GM18526 (cell line): ENCODE data around the gene PIK3CB.

Experiments used
- POLR2A ChIP-seq: IDR thresholded peaks from 3 replicates; pipeline ENCODE4 v1.6.1; 2011; ENCODE audit not compliant: insufficient read length; ENCODE audit errors: extremely low read depth

Gene PIK3CB

DNA sequence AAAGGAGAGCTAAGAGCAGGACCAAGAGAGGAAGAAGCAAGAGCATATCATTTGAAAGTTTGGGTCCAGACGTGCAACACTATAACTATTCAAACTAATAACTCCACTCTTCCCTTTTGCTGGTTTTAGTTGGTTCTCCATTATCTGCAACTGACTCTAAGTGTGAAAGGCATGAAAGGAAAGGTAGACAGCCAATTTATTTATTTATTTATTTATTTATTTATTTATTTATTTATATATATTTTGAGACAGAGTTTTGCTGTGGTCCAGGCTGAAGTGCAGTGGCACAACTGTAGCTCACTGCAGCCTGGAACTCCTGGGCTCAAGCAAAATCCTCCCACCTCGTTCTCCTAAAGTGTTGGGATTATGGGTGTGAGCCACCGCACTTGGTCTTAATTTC, 22.1 kb upstream of the PIK3CB start:
- TF ChIP-seq POLR2A: no peak

GRCh38 chr3:138854940-138855339, 20.2 kb upstream of the PIK3CB start:
- TF ChIP-seq POLR2A: no peak

DNA sequence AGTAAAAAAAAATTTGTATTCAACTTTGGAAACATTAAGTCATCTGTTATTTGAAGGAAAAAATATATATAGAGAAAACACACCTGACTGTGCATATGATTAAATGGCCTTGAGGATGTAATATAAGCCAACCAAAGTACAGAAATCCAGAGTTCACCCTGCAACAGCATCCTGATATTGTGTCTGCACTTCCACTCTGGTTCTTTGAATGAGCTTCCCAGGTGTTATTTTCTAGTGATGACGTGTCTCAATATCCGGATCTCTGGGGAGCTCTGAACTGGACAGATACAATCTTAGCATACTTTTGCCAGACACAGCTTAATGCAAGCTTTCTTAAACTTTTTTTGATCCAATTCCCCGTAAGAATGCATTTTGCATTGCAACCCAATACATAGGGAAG, 19.5 kb upstream of the PIK3CB start:
- no peak for TF ChIP-seq POLR2A

- no peak for TF ChIP-seq POLR2A
Measured at GRCh38 chr3:138850151-138850550, 15.4 kb upstream of the PIK3CB start.

- TF ChIP-seq POLR2A: no peak
Measured at GRCh38 chr3:138849222-138849940, 14.7 kb upstream of the PIK3CB start.

GRCh38 chr3:138848696-138849095, 14.0 kb upstream of the PIK3CB start:
- TF ChIP-seq POLR2A: no peak

DNA sequence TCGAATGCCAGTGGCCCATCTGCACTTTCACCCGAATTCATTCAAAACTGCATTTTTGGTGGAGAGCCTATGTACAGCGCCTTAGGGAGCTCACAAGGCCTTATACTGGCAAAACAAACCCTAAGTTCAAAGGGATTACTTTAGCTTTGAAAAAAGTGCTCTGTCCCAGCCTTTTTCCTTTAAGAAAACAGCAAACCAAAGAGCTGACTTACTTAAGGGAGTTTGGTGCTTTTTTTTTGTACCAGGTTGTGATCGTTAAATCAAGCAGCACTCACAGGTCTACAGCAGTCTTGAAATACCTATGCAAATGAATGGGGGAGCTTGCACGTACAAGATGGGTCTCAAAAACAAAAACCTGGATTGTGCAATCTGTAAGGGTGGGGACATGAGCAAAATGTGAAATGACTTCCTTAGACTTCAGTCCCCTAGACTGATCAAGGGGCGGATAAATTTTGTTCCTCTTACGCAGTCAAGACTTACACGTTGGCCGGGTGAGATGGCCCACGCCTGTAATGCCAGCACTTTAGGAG, 11.6 kb upstream of the PIK3CB start:
- TF ChIP-seq POLR2A: no peak

DNA sequence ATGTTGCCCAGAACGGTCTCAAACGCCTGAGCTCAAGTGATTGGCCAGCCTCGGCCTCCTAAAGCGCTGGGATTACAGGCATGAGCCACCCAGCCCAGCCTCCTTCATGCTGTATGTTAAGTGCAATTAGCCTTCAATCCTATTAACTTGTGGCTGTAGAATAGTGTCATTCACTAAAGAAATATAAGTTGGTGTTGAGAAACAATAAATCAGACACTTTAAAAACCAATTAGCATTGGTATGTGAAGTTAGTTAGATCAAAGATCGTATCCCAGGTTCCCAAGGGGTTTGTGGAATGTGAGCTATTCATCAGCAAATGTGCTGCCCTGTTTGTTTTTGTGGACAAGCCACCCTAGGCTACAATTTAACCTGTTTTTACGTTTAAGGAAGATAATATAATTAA, 11.0 kb upstream of the PIK3CB start:
- no peak for TF ChIP-seq POLR2A

GRCh38 chr3:138845181-138845601, 10.5 kb upstream of the PIK3CB start:
- no peak for TF ChIP-seq POLR2A

DNA sequence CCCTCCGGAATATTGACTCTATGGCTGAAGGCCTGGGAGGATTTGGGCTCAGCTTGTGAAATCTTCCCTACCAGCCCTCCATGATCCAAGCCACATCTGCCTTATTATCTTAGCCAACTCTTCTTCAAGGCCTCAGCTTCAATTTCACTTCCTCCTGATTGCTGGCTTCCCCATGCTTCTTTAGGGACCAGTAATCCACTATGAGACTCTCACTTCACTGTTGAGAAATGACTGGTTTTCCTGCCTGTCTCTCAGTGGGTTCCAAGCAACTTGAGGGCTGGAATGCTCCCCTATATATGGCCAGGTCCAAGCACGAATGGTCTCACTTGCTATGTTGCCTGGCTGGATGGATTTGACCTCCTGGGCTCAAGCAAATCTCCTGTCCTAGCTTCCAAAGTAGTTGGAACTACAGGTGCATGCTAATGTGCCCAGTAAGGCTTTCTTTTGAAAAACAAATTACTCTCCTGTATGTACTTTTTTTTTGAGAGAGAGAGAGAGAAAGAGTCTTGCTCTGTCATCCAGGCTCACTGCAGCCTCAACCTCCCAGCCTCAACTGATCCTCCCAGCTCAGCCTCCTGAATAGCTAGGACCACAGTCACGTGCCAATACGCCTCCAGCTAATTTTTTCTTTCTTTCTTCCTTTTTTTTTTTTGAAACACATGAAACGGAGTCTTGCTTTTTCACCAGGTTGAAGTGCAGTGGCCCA, 7.9 kb upstream of the PIK3CB start:
- TF ChIP-seq POLR2A: no peak

DNA sequence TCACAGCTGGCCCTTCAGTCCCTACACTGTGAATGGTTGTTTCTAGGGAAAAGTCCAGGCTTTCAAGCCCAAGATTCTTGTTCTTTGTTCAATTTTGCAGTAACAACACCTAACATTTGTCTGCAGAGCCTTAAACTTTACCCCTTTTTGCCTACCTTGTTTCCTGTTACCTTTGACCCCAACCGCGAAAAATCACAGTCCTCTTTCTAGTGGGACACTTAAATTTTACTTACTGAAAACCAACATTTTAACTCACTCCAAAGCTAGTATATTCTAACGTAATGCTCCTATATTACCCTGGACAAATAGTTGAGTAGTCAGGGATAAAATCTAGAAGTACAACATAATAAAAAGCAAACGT, 649 bp upstream of the PIK3CB start:
- no peak for TF ChIP-seq POLR2A

DNA sequence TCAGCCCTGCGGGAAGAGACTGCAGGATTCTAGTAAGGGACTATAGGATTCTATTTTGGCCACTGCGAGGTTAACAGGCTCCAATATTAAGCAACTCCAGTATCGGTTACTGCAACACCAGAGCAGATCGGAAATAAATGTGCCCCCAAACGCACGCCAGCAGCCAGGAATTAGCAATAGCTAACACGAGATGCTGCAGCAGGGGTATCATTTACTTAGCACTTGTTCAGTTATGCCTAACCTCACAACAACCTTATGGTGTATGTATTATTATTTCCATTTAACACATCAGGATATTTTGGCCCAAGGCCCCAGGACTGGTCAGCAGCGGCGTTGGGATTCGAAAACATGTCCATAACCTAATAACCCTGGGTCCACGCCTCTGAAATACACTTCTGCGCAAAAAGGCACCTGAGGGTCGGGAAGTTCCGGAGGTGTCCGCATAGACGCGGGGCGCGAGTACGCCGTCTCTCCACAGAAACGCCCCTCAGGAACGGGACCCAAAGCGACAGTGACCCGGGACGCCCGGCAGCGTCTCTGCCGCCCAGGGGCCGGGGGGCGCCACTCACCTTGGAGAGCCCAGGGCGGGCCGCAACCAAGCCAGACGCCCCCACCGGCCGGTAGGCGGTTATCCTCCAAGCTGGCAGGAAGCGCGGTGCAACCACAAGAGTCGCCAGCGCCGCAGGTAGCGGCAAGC, 681 bp downstream of the PIK3CB start:
- TF ChIP-seq POLR2A: no peak

GRCh38 chr3:138829886-138830510, 4.7 kb downstream of the PIK3CB start:
- no peak for TF ChIP-seq POLR2A

- no peak for TF ChIP-seq POLR2A
Measured at GRCh38 chr3:138829097-138829496, 5.6 kb downstream of the PIK3CB start.

DNA sequence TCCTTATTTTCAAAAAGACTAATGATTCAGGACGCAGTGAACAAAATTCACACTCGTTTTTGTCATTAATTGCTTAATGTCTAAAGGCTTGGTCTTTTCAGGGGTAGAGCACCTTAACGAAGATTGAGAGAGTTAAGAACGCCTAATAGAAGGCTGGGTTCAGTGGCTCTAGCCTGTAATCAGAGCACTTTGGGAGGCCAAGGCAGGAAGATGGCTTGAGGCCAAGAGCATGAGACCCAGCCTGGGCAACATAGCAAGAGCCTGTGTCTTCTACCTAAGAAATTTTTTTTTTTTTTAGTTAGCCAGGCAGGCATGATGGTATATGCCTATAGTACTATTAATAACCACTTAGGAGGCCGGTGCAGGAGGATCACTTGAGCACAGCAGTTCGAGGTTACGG, 7.5 kb downstream of the PIK3CB start:
- TF ChIP-seq POLR2A: no peak
